ENCODE data around the gene CPM.
A peak's percentile ranks its signal among the peaks of the same experiment; 100 is the strongest.

DNA sequence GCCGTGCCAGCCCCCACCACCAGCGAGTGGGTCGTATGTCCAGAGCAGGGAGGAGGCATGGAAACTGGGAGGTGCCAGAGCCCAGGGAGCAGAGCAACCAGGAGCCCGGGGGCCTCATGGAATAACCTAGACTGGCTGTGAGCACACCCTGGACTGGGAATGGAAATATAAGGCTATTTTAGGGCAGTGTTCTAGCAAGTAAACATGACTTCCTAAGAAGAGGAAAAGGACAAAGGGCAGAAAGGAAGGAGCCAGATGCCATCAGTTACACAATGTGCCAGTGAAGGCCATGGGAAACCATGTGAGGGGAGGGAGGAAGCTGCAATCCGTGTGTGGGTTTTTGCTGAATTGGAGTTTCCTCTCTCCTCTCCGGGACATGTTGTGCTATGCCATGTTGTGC is 18.7 kb upstream of the CPM start:
- TF ChIP-seq POLR2A (IDR thresholded peaks at IDR 0.05) = no peak
- peak; percentile 55 to 95 (median 62) for TF ChIP-seq POLR2AphosphoS5 (IDR thresholded peaks at IDR 0.05)
- TF ChIP-seq, protein P1, sequence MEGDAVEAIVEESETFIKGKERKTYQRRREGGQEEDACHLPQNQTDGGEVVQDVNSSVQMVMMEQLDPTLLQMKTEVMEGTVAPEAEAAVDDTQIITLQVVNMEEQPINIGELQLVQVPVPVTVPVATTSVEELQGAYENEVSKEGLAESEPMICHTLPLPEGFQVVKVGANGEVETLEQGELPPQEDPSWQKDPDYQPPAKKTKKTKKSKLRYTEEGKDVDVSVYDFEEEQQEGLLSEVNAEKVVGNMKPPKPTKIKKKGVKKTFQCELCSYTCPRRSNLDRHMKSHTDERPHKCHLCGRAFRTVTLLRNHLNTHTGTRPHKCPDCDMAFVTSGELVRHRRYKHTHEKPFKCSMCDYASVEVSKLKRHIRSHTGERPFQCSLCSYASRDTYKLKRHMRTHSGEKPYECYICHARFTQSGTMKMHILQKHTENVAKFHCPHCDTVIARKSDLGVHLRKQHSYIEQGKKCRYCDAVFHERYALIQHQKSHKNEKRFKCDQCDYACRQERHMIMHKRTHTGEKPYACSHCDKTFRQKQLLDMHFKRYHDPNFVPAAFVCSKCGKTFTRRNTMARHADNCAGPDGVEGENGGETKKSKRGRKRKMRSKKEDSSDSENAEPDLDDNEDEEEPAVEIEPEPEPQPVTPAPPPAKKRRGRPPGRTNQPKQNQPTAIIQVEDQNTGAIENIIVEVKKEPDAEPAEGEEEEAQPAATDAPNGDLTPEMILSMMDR (IDR thresholded peaks at IDR 0.05 in 8 of 11, conservative IDR thresholded peaks at IDR 0.05 in 3 of 11) = no peak
